Testis (tissue), 2 donors: Measurements from ENCODE around the gene ACBD5.

Source experiments
- POLR2A ChIP-seq: fragments of 450-650 bp; IDR thresholded peaks from one replicate; pipeline ENCODE4 v1.6.1; 2017; ENCODE audit warnings: antibody characterized with exemption, mild to moderate bottlenecking, moderate library complexity
- TF ChIP-seq, protein P1 (sequence below), 3 experiments: fragments of 450-650 bp in 2 of 3; fragments of 200-600 bp in 1 of 3; sonication (generic) in 1 of 3; IDR thresholded peaks; one replicate each; pipeline ENCODE4 v1.5.1; 2016 to 2019; ENCODE audit warnings: antibody characterized with exemption in 3 of 3, mild to moderate bottlenecking in 2 of 3, moderate library complexity in 1 of 3

DNA sequence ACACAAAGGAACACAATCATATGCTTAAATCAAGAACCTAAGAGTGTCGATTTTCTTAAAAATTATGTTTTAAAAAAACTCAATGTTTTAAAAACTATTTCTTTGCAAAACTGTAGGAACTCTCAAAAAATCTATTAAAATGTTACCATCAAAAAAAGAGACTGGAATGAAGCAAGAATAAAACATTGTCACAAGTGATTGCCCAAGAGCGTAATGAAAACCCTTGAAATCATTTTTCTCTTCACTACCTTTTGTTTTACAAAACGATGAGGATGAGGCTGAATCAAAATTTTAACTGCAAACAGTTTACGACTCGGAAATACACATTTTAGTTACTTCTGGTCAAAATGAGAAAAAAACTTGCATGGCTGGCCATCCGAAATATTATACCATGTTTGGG is 87.3 kb downstream of the ACBD5 start:
- TF ChIP-seq, protein P1, sequence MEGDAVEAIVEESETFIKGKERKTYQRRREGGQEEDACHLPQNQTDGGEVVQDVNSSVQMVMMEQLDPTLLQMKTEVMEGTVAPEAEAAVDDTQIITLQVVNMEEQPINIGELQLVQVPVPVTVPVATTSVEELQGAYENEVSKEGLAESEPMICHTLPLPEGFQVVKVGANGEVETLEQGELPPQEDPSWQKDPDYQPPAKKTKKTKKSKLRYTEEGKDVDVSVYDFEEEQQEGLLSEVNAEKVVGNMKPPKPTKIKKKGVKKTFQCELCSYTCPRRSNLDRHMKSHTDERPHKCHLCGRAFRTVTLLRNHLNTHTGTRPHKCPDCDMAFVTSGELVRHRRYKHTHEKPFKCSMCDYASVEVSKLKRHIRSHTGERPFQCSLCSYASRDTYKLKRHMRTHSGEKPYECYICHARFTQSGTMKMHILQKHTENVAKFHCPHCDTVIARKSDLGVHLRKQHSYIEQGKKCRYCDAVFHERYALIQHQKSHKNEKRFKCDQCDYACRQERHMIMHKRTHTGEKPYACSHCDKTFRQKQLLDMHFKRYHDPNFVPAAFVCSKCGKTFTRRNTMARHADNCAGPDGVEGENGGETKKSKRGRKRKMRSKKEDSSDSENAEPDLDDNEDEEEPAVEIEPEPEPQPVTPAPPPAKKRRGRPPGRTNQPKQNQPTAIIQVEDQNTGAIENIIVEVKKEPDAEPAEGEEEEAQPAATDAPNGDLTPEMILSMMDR (IDR thresholded peaks at IDR 0.05) = no peak
- TF ChIP-seq POLR2A = no peak
